GM21526 (cell line): ENCODE measurements around the gene PLCG1.

ENCODE experiments used
- ATAC-seq: cut with Tn5 transposase; IDR thresholded peaks from one replicate; pipeline ENCODE4 v1.9.1; 2021; ENCODE audit warnings: moderate library complexity; ENCODE audit not compliant: unreplicated experiment, low FRiP score

PLCG1 gene

DNA sequence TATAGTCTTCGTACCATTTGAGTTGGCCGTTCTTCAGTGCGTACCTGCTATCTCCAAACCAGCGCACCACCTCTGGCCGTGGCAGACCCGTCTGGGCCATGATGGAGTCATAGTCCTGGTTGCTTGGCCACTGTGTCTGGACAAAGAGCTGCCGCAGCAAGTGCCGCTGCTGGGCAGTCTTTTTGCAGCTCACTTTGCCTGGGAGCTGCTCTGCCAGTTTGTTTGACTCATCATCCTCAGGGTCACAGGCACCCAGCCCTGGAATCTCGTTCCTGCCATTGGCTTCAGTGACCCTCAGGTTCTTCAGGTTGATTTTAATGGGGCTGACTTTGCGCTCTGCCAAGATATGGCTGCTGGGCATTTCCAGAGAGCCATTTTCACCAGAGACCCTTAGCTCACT lies 65.1 kb downstream of the PLCG1 start:
- no peak for ATAC-seq

DNA sequence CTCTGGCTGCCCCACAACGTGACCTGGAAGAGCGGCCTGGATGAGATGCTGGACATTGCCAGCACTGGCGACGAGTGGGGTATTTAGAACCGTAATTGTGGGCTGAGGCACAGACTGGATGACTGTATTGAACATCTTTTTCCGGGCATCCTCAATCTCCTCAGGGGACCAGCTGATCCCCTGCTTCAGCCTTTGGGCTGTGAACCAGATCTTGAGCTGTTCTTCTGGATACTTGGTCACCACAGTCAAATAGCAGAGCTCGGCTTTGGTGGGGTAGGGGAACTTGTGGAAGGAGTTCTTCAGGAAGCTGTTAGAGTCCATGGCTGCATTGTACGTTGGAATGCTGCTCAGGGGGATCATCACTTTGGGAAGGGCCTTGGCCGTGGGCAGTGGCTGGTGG lies 66.3 kb downstream of the PLCG1 start:
- no peak for ATAC-seq

DNA sequence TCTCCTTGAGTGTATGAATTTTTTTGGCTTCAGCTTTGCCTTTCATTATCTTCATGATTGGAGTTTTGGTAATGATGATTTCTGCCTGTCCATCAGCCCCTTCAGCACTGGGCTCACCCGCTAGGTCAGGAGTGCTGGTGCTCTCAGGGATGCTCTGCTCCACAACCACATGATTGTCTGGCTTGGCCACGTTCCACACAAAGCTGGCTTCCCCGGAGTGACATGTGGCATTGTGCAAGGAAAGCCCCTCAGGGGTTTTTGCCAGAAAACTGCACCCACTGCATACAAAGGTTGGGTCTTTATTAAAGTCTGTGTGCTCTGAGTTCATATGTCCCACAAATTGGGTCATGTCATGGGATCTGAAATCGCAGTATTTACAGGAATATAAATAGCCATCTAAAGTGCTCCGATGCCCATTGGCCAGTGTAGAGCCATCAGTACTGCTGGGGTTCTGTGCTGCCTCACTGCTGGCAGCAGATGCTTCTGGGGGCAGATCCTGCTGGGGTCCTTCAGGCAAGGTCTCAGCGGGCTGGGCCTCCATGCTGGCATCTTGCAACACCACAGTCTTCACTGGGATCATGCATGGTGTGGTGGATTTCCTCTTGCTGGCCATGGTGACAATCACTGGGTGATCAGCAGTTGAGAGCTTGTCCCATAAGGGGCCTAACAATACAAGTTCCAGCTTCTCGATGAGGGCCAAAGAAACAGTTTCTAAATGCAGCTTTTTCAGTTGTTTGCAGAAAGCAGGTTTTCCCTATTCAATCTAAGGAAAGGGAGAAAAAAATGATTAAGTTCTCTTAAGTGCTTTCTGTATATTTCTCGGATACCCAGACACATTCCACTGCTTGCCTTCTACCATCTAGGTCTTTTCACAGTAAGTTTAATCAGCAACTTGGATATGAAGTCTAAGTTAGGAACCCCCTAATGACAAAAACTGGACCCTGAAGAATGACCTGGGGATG lies 67.2 kb downstream of the PLCG1 start:
- no peak for ATAC-seq

DNA sequence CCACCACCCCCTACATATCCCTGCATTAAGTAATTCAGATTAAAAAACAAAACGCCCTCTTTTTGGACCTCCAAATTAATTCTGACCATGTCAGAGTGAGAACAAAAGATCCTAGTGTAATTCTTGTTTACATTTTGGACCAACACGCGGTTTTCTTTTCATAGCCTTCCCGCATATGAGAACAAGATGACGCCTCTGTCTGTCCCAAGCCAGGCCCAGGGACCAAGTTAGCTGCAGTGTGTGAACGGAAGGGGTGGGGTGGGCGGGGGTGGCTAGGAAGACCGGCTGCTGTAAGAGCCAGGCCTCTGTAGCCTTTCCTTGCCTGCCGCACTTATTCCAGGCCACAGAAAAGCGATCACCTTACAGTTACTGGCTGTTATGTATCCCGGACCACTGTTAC lies 68.0 kb downstream of the PLCG1 start:
- ATAC-seq: no peak

DNA sequence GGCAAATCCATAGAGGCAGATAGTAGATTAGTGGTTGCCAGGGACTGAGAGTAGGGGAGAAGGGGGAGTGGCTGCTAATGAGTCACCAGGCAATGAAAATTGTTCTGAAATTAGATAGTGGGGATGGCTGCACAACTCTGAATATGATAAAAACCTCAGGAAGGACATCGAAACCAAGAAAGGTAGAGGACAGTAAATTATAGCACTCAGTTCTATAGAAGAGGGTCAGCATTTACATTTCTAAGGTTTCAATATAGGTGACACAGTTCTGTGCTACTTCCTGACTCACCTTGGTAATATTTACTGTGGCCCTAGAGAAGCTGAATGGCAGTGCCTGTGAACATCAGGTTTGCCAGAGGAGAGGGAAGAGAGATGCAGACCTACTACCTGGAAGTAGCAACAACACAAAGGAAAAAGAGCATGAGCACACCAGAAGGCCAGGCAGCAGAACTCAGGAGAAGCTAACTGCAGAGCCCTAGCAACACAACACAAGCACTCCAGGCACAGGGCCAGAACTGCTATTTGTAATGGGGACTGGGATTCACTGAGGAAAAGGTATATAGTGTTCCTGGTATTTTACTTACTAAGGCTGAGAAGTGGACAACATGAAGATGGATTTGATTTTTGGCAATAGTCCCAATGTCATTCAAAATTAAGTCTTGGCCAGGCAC lies 75.9 kb downstream of the PLCG1 start:
- no peak for ATAC-seq

DNA sequence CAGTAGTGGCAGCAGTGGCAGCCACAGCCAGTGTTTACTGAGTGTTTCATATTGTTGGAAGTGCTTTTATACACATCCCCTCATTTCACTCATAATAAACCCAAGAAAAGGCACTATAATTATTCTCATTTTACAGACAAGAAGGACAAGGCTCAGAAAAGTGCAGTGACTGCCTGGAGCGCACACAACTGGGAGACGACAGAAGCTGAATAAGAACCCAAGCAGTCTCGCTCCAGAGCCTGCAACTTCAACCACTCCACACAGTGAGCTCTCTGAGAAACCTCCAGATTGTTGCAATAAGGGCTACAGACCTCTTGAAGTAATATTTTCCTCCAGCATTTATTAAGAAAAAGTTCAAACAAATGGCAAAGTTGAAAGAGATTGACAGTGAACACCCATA lies 76.9 kb downstream of the PLCG1 start:
- ATAC-seq: no peak

DNA sequence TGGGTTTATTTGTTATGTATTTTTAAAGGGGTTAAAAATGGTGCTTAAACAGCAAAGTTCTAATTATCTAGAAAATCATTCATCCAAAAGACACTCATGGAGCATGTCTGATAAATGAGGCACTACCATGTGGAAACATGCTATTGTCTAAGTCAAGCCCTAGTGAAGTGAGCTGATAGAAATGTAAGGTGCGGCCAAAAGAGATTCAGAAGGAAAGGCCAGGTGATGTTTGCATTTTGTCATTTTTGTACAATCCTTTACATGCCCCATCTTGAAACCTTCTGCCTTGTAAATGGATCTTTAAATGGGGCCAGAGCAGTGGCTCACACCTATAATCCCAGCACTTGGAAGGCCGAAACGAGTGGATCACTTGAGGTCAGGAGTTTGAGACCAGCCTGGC lies 77.3 kb downstream of the PLCG1 start:
- no peak for ATAC-seq

DNA sequence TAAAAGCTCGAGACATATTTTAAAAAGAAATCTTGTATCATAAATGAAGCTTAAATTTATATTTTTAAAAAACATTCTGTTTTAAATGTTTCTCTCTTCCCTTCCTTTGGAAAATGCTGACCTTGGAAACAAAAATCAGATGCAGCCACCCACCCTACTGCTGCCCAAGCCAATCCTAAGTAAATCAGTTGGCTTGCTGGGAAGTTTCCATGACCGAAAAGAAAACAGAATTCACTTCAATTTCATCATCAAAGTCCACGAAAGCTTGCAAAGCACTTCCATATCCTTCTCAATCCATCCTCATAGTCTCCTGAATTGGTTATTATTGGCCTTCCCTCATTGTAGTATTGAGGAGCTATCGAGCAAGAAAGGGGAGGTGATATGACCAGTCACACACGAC lies 80.1 kb downstream of the PLCG1 start:
- no peak for ATAC-seq

DNA sequence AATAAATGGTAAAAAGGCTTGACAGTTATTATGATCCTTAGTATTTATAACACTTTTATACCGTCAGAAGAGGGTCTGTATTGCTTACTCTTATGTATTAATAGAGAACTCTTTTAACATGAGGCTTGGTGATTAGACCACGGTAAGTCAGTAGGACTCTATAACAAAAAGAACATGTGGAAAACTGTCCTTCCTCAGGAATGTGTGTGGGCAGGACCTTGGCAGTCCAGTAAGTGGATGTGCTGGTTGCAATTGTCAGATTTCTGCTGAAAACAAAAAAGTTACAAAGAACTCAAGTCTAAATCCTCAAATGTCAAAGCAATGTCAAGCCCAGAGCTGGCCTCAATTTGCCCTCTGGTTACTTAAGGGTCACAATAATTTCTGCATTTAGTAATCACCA lies 81.1 kb downstream of the PLCG1 start:
- ATAC-seq: no peak

DNA sequence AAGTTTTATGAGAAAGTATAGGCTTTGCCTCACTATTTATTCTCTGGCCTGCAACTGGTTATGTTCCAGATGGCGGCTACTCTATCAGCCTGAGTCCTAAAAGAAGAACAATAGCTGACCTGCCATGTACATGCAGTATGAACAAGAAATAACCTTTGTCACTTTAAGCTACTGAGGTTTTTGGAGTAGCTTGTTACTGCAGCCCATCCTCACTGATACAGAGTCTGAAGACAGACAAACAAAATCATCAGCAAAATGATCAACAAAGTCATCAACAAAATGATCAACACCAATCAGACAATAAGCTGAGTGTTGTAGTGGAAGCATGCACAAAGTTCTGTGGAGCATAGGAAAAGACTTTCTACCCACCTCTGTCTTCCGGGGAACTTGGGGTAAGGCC lies 82.5 kb downstream of the PLCG1 start:
- ATAC-seq: no peak

DNA sequence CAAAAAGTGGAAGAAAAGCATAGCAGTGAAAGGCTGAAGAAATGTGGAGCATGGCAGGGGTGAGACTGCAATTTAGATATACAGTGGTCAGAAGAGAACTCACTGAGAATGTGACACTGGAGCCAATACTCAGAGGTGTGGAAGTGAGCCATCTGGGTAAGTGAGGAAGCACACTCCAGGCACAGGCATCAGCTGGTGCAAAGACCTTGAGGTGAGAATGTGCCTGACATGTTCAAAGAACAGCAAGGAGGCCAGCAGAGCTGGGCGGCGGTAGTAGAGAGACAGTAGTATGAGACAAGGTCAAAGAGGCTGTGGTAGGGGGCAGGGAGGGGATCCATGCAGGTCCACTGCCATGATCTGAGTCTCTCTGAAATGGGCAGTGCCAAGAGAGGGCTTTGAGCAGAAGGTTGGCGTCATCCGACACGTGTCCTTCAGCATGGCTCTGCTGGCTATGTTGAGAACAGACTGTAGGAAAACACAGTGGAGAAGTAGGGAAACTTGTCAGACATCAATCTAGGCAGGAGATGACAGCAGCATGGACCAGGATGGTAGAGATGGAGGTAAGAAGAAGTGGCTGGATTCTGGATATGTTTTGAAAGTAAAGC lies 84.4 kb downstream of the PLCG1 start:
- no peak for ATAC-seq

DNA sequence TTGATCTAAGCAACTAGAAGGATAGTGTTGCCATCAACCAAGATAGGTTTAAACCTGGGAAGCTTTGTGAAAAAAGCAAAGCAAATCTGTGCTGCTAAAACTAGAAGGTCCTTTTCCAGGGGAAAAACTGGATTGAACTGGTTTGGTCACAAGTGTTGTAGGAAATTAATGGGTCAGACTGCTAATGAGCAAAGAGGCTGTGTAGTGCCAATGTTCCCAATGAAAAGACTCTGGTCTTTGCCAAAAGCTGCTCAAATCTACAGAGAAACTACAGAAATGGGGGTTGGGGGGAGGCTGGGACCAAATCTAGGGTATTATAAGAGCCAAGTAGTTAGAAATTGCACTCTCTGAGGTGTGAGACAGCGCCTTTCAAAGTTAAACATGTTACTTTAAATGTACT lies 85.0 kb downstream of the PLCG1 start:
- no peak for ATAC-seq

DNA sequence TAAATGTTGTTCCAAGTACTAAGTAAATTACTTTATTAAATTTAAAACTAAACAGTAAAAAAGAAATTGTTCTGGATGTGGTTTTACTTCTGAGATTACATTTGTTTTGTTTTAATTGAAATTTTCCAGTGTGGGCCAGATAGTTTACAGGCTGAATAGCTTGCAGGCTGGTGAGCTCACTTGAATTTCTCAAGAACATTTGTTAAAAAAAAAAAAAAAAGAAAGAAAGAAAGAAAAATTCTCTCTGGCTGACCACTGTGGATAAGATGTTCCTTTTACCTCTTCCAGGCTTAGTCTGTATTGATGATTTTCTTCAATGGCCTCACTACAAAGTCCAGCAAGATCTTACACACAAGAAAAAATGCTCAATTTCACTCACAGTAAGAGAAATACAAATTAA lies 85.4 kb downstream of the PLCG1 start:
- no peak for ATAC-seq

DNA sequence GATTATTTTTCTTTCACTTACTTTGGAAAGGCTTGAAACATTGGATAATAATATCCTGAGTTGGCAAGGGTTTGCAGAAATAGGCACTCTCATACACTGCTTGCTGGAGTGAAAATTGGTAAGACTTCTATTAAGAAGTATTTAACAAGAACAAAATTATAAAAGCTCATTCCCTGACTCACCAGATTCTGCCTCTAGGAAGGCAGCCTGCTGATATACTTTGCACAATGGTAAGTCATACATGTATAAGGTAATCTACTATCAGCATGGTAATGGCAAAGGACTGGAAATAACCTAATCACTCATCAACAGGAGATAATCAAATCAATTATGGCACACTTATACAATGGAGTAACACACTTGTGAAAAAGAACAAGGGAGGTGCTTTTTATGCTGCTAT lies 85.8 kb downstream of the PLCG1 start:
- no peak for ATAC-seq

DNA sequence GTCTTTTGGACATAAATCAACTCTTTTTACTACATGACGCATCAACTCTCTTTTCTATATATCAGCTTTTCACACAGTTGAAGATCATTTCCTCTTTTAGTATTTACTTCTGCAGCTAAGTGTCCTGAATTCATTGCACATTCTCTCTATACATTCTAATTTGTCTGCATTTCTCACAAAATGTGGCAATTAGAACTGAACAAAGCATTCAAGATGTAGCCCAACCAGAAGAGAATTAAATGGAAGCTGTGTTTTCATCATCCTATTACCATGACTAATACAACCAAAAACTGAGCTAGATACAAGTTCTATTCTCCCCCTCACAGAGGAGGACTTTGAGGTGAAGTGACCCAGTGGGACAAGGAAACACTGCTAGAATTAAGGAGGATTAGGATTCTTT lies 86.9 kb downstream of the PLCG1 start:
- ATAC-seq: no peak

DNA sequence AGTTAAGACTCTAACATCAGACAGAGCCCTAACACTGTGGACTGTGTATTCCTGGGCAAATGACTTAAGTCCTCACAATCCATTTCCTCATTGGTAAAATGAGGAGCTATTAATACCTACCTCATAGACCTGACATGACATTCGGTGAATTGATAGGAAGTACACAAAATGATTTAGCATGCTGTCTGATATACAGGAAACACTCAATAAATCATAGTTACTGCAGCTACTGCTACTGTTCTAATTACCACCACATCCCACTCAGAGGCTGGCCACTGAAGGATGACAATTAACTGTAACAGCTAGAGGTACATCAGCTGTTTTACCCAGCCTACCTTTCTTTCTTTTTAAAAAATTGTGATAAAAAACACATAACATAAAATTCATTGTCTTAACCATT lies 87.7 kb downstream of the PLCG1 start:
- no peak for ATAC-seq

DNA sequence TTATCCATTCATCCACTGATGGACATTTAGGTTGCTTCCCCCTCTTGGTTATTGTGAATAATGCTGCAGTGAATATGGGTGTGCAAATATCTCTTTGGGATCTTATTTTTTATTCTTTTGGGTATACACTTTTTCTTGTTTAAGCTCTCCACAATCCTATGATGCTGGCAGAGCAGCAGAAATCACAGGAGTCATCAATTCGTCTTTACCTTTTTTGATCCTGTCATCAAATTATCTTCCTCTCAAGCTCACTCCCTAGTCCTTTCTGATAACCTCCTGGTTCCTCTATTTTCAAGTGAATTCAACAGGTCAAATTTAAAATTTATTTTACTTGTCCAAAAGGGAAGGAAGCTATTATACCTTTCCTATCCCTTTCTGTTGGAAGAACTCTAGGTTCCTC lies 89.1 kb downstream of the PLCG1 start:
- no peak for ATAC-seq
